WTC11 (cell line): Measurements from ENCODE around the gene PA2G4.

Experiments used
- ELF4 ChIP-seq: sonication (generic); formaldehyde crosslinking; IDR thresholded peaks from 2 replicates; pipeline ENCODE4 v1.8.1; 2022; ENCODE audit warnings: low read depth, mild to moderate bottlenecking, moderate library complexity, missing genetic modification reagents
- GABPB1 ChIP-seq: sonication (generic); formaldehyde crosslinking; IDR thresholded peaks from 2 replicates; pipeline ENCODE4 v1.8.1; 2023; ENCODE audit warnings: mild to moderate bottlenecking, missing genetic modification reagents
- MXD4 ChIP-seq: fragments of 250-450 bp; sonication (Bioruptor Pico); IDR thresholded peaks from 2 replicates; pipeline ENCODE4 v1.8.0; 2021; ENCODE audit warnings: mild to moderate bottlenecking, moderate library complexity, borderline replicate concordance
- SP1 ChIP-seq: sonication (generic); formaldehyde crosslinking; conservative IDR thresholded peaks from 2 replicates; pipeline ENCODE4 v1.8.1; 2022; ENCODE audit warnings: missing genetic modification reagents
- TF ChIP-seq, protein P1 (sequence below): fragments of 200-600 bp; IDR thresholded peaks from 2 replicates; pipeline ENCODE4 v1.8.0; 2022; ENCODE audit warnings: antibody characterized with exemption

DNA sequence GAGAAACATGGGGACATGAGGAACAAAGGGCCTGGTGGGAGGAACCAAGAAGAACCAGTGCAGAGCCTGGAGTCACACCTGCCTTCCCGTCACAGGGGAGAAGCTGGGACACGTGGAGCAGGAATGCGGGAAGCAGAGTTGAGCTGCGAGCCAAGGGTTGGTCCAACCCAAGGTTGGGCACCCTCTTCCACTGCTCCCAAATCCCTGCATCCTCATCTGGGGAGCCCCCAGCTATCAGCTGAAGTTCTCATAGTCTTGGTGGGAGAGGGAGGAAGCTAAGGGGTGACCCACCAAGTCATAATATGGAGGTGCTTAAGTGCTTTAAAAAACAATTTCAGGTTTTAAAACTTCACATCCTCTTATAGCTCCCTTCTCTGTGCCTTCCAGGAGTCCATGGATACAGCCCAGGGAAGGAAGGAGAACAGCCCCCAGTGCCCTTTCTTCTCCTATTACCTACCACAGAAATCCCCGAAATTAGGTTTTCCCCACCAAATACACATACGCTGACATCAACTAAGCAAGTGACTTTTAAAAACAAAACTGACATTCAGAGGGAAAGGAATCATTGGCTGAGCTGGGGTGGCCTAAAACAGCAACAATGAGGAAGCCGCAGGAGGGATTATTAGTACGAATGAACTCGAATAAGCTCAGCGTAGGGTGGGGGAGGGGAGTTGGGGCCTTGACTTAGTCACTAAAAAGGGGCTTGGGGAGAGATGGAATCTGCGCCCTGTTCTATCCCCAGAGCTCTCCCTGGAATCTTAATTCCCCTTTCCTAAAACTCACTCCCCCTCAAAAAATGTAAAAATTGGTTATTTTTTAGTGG, 58.3 kb downstream of the PA2G4 start:
- TF ChIP-seq SP1 (CRISPR knock-in tag) (no peak), MXD4 (no peak), GABPB1 (CRISPR knock-in tag) (no peak), ELF4 (no peak)
- TF ChIP-seq, protein P1, sequence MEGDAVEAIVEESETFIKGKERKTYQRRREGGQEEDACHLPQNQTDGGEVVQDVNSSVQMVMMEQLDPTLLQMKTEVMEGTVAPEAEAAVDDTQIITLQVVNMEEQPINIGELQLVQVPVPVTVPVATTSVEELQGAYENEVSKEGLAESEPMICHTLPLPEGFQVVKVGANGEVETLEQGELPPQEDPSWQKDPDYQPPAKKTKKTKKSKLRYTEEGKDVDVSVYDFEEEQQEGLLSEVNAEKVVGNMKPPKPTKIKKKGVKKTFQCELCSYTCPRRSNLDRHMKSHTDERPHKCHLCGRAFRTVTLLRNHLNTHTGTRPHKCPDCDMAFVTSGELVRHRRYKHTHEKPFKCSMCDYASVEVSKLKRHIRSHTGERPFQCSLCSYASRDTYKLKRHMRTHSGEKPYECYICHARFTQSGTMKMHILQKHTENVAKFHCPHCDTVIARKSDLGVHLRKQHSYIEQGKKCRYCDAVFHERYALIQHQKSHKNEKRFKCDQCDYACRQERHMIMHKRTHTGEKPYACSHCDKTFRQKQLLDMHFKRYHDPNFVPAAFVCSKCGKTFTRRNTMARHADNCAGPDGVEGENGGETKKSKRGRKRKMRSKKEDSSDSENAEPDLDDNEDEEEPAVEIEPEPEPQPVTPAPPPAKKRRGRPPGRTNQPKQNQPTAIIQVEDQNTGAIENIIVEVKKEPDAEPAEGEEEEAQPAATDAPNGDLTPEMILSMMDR = no peak
